ENCODE measurements around the gene SOCS1.
"Not testable (repeated sequence)": the region's sequence is repeated elsewhere in the genome, so short reads cannot be mapped to it uniquely, and the experiment has no call there.

SOCS1 gene

DNA sequence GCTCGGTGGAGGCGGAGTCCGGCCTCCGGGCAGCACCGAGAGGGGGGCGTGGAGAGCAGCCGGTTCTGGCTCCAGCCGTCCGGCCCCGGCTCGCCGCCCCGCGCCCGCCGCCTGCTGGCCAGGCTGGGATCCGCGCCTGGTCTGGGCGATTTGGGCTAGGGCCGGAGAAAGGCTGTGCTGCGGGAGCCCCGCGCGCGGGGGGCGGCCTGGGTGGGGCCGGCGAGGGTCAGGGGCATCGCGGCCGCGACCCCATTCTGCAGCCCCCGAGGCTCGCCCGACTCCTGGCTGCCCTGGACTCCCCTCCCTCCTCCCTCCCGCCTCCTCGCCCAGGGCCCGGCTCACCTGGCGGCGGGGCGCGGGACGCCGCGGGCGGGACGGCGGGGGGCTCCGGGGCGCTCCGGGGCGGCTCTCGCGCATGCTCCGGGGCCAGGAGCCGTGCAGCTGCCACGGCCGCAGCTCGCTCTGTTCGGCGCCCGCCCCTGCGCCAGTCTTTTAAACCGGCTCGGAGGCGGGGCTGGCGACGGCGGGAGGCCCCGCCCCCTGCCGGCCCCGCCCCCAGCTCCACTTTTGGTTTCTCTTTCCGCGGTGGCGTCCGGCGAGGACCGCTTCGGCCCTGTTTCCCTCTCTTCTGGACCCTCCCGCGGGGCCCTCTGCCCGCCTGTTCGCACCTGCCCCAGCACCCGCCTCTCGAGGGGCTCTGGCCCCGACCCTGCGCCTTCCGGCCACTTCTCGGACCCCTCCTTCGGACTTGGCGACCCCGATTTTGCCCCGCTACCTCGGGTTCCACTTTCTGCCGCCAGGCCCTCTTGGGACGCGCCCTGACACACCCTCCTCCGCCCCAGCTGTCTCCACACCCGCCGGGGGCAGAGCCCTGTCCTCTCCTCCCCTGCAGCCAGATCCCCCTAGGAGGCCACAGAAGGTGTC is at the start of gene SOCS1:
TSS of gene SOCS1 (minus strand) at position 468 of the 924 bp plus-strand sequence. CDS start 726 bp downstream, outside the sequence.
- no peak within 1 kb of the TSS for H3K27ac ChIP-seq (ENCODE audit: low read length)
- peaks cover 8% of the 10 kb centered on the region; the same call in 1 of the 2 replicates for H3K4me1 ChIP-seq (ENCODE audit: insufficient read depth, low read length)

DNA sequence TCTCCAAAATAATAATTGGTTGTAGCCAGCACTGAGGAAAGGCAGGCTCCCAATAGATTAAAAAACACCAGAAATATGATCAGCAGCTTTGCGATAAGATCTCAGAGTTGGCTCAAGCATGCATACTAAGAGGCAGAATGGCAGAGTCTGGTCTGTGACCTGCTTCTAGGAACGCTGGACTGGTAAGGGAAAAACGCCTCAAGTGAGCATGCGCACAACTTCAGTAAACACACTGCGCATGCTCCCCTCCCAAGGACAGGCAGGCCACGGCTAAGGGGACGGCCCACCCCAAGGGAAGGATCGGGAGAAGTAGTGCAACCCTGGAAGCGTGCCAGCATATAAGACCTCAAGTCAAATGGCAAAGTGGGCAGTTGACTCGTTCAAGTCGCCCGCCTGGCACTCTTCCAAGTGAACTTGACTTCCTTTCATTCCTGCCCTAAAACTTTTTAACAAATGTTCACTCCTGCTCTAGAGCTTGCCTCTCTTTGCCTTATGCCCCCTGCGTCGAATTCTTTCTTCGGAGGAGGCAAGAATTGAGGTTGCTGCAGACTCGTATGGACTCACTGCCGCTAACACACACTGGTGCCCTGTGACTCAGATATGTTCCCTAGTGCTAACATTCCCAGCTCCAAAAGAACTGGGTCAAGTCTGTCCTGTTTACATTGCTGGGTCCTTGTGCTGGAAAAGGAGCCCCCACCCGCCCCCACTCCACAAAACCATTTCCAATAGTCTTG is 47.6 kb upstream of the SOCS1 start:
- Histone ChIP-seq H3K4me1 (ENCODE audit: insufficient read depth, low read length) (no peaks in the 10 kb centered on the region), H3K27me3 (ENCODE audit: insufficient read depth, low read length) (no peaks in the 10 kb centered on the region), H3K9me3 (ENCODE audit: insufficient read depth, low read depth, low read length) (no peaks in the 10 kb centered on the region), H3K36me3 (ENCODE audit: insufficient read depth, low read depth, low read length) (no peaks in the 10 kb centered on the region), H3K27ac (ENCODE audit: low read length) (no peak overlapping the region), H3K4me3 (ENCODE audit: low read length) (no peak overlapping the region), H3K9ac (ENCODE audit: low read depth, low read length) (no peak overlapping the region)

More for the DNA sequence above, at the start of gene SOCS1:
- H3K27me3 ChIP-seq (ENCODE audit: insufficient read depth, low read length), result peaks cover 12% of the 10 kb centered on the region; the same call in 1 of the 2 replicates
- H3K36me3 ChIP-seq (ENCODE audit: insufficient read depth, low read depth, low read length), result peaks cover 18% of the 10 kb centered on the region
- peak within 1 kb of the TSS; percentile 81 for H3K4me3 ChIP-seq (ENCODE audit: low read length)
- H3K9me3 ChIP-seq (ENCODE audit: insufficient read depth, low read depth, low read length), result no peaks in the 10 kb centered on the region
- H3K9ac ChIP-seq (ENCODE audit: low read depth, low read length), result peak within 1 kb of the TSS; percentile 71; the same call in 1 of the 2 replicates

DNA sequence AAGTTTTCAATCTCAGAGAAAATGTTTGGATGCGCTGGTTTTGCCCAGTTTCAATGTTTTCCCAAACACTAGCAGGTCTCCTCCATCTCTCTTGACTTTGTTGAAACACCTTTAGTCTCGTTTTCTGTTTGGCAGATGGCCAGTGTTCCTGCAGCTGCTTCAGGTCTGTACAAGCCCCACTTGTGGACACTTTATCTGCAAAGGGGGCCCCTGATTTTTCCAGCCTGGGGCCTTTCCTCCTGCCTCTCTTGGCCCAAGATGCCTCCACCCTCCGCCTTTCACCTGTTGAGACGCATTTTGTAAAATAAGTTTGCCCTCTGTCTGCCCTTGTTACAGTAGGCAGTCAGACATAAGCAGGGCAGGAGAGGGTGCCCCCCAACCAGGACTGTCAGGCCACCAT is 47.0 kb upstream of the SOCS1 start:
- no peak overlapping the region for H3K9ac ChIP-seq (ENCODE audit: low read depth, low read length)
- no peaks in the 10 kb centered on the region for H3K27me3 ChIP-seq (ENCODE audit: insufficient read depth, low read length)
- no peaks in the 10 kb centered on the region for H3K36me3 ChIP-seq (ENCODE audit: insufficient read depth, low read depth, low read length)
- no peak overlapping the region for H3K4me3 ChIP-seq (ENCODE audit: low read length)
- H3K27ac ChIP-seq (ENCODE audit: low read length), result no peak overlapping the region
- H3K9me3 ChIP-seq (ENCODE audit: insufficient read depth, low read depth, low read length), result no peaks in the 10 kb centered on the region
- H3K4me1 ChIP-seq (ENCODE audit: insufficient read depth, low read length), result peaks cover under 1% of the 10 kb centered on the region; the same call in 1 of the 2 replicates

- no peaks in the 10 kb centered on the region for H3K36me3 ChIP-seq (ENCODE audit: insufficient read depth, low read depth, low read length)
- H3K9me3 ChIP-seq (ENCODE audit: insufficient read depth, low read depth, low read length), result no peaks in the 10 kb centered on the region
- no peak overlapping the region for H3K27ac ChIP-seq (ENCODE audit: low read length)
- no peaks in the 10 kb centered on the region for H3K27me3 ChIP-seq (ENCODE audit: insufficient read depth, low read length)
- no peak overlapping the region for H3K9ac ChIP-seq (ENCODE audit: low read depth, low read length)
- no peak overlapping the region for H3K4me3 ChIP-seq (ENCODE audit: low read length)
- peaks cover 11% of the 10 kb centered on the region; the same call in 1 of the 2 replicates for H3K4me1 ChIP-seq (ENCODE audit: insufficient read depth, low read length)
Measured at GRCh38 chr16:11301645-11302501, 45.9 kb upstream of the SOCS1 start.

DNA sequence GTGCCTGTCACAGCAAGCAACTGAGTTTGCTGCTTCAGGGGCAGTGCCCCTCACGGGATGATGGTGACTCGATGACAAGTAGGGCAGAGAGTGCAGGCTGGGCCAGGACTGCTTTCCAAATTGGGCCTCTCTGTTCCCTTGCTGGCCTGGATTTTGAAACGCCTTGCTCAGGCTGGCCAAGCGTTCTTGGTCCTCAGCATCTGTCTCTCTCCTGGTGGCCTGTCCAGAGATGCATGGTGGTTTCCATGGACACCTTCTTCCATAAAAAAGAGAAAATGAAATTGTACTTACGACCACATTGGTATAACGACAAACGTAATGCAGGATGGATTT is 44.5 kb upstream of the SOCS1 start:
- no peaks in the 10 kb centered on the region for H3K9me3 ChIP-seq (ENCODE audit: insufficient read depth, low read depth, low read length)
- peaks cover 11% of the 10 kb centered on the region; the same call in 1 of the 2 replicates for H3K4me1 ChIP-seq (ENCODE audit: insufficient read depth, low read length)
- H3K36me3 ChIP-seq (ENCODE audit: insufficient read depth, low read depth, low read length), result no peaks in the 10 kb centered on the region
- H3K9ac ChIP-seq (ENCODE audit: low read depth, low read length), result no peak overlapping the region
- H3K27ac ChIP-seq (ENCODE audit: low read length), result no peak overlapping the region
- no peak overlapping the region for H3K4me3 ChIP-seq (ENCODE audit: low read length)
- no peaks in the 10 kb centered on the region for H3K27me3 ChIP-seq (ENCODE audit: insufficient read depth, low read length)

DNA sequence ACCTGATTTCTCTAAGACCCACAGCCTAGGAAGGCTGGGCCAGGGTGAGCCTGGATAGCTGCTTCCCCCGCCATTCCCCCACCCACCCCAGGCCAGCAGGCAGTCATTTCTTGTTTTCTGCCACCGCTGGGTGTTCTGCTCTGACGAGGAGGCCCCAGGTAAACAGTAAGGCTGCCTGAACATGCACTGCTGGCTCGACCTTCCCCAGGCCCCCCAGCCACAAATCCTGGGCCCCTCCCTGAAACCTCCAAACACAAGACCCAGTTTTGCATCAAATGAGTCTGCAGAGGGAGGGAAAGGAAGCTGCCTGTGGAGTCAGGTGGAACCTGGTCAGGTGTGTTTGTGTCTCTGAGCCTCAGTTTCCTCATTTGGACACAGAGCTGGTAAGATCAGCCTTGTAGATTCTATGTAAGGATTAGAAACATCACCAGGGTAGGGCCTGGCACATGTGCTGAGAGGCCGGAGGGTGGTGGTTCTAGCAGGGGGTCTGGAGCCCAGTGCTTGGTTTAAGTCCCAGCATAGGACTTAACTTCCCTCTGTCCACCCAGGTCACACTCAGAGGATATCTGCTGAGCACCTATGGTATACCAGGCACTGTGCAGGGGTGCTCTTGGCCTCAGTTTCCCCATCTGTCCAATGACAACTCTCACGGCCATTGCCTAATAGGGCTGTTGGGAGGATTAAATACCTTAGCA is 44.0 kb upstream of the SOCS1 start:
- Histone ChIP-seq H3K27ac (ENCODE audit: low read length) (no peak overlapping the region), H3K36me3 (ENCODE audit: insufficient read depth, low read depth, low read length) (no peaks in the 10 kb centered on the region), H3K4me1 (ENCODE audit: insufficient read depth, low read length) (peaks cover 11% of the 10 kb centered on the region; the same call in 1 of the 2 replicates), H3K9me3 (ENCODE audit: insufficient read depth, low read depth, low read length) (no peaks in the 10 kb centered on the region), H3K27me3 (ENCODE audit: insufficient read depth, low read length) (no peaks in the 10 kb centered on the region), H3K4me3 (ENCODE audit: low read length) (no peak overlapping the region), H3K9ac (ENCODE audit: low read depth, low read length) (no peak overlapping the region)

DNA sequence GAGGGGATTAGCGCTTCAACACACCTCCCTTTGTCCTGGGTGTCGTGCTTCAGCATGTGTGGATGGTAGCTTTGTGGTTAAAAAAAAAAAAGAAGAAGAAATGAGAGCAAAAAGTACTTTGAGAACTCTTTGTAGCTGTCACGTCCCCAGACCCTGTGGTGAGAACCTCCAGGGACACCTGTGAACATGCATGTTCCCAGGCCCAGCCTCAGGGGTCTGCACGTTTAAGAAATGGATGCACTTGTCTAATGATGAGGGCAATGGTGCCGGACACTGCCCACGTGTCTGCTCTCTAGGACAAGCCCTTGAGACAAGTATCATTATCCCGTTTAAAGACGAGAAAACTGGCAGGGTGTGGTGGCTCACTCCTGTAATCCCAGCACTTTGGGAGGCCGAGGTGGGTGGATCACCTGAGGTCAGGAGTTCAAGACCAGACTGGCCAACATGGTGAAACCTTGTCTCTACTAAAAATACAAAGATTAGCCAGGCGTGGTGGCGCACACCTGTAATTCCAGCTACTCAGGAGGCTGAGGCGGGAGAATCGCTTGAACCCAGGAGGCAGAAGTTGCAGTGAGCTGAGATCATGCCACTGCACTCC is 43.0 kb upstream of the SOCS1 start:
- H3K4me3 ChIP-seq (ENCODE audit: low read length); H3K9me3 ChIP-seq (ENCODE audit: insufficient read depth, low read depth, low read length); H3K27me3 ChIP-seq (ENCODE audit: insufficient read depth, low read length); H3K9ac ChIP-seq (ENCODE audit: low read depth, low read length); H3K36me3 ChIP-seq (ENCODE audit: insufficient read depth, low read depth, low read length); H3K27ac ChIP-seq (ENCODE audit: low read length): not testable (repeated sequence)
- H3K4me1 ChIP-seq (ENCODE audit: insufficient read depth, low read length), result peaks cover 11% of the 10 kb centered on the region; the same call in 1 of the 2 replicates

DNA sequence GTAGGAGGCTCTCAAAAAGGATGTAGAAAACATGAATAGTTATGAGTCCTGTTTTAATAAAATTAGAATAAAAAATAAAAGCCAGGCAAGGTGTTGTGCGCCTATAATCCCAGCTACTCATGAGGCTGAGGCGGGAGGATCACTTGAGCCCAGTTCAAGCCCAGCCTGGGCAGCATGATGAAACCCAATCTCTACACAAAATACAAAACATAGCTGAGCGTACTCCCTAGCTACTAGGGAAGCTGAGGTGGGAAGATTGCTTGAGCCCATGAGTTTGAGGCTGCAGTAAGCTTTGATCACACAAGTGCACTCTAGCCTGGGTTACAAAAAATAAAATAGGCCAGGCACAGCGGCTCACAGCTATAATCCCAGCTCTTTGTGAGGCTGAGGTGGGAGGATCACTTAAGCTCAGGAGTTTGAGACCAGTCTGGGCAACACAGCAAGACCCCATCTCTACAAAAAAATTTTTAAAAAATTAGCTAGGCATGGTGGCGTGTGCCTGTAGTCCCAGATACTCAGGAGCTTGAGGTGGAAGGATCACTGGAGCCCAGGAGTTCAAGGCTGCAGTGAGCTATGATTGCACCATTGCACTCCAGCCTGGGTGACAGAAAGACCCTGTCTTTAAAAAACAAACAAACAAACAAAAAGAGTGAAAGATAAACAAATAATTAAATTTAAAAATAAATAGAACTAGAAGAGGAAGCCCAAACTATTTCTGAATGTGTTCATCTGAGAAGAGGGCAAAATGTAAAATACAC is 42.3 kb upstream of the SOCS1 start:
- no peaks in the 10 kb centered on the region for H3K36me3 ChIP-seq (ENCODE audit: insufficient read depth, low read depth, low read length)
- no peak overlapping the region for H3K9ac ChIP-seq (ENCODE audit: low read depth, low read length)

DNA sequence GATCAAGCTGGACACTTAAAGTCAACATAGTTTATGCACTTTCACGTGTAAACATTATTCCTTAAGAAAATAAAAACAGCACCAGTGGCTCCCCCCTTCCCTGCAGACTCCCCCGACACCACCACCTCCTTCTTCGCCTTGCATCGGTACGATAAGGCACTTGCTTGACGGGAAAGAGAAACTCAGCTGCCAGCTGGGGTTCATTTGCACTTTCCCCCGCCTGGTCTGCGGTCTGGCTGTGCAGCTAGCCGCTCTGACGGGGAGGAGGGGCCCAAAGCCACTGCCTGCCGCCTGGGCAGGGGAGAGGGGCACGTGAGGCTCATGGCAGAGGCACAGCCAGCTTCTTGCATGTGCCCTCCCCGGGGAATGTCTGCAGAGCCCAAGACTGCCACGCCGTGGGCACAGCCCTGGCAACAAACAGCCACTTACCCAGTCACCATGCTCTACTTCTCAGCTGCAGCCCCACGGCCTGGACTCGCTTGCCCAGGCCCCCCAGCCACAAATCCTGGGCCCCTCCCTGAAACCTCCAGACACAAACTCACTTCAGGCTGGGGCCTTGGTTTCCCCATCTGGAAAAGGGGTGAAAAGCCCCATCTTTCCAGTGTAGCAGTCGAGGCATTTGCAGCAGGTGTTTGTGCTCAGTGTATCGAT is 41.6 kb upstream of the SOCS1 start:
- Histone ChIP-seq H3K4me3 (ENCODE audit: low read length) (no peak overlapping the region), H3K27me3 (ENCODE audit: insufficient read depth, low read length) (no peaks in the 10 kb centered on the region), H3K36me3 (ENCODE audit: insufficient read depth, low read depth, low read length) (no peaks in the 10 kb centered on the region), H3K9ac (ENCODE audit: low read depth, low read length) (no peak overlapping the region), H3K27ac (ENCODE audit: low read length) (no peak overlapping the region), H3K4me1 (ENCODE audit: insufficient read depth, low read length) (peaks cover 11% of the 10 kb centered on the region; the same call in 1 of the 2 replicates), H3K9me3 (ENCODE audit: insufficient read depth, low read depth, low read length) (no peaks in the 10 kb centered on the region)

More for the DNA sequence above, 42.3 kb upstream of the SOCS1 start:
- peaks cover 11% of the 10 kb centered on the region; the same call in 1 of the 2 replicates for H3K4me1 ChIP-seq (ENCODE audit: insufficient read depth, low read length)
- H3K27me3 ChIP-seq (ENCODE audit: insufficient read depth, low read length), result no peaks in the 10 kb centered on the region
- H3K27ac ChIP-seq (ENCODE audit: low read length), result no peak overlapping the region
- no peaks in the 10 kb centered on the region for H3K9me3 ChIP-seq (ENCODE audit: insufficient read depth, low read depth, low read length)
- H3K4me3 ChIP-seq (ENCODE audit: low read length), result no peak overlapping the region
